Activated CD4-positive, alpha-beta memory T cell treated with anti-CD3 and anti-CD28 coated beads, Interleukin-2, amount 10 ng/mL, durations not matched to agents 7 days and 5 days (primary cell): ENCODE data around the gene OPALIN. TPM values are rescaled to one million over a fixed set of nuclear protein-coding genes. Genes with fewer than 3 reads are reported as not detected.

ENCODE experiments used
- CTCF ChIA-PET: fragments of 350-600 bp; sonication (Branson Sonifier 250); formaldehyde crosslinking; loops from one replicate; lab custom pipeline; 2021; ENCODE audit warnings: antibody characterized with exemption, inconsistent platforms; lab: Charles Lee
- POLR2A ChIA-PET: fragments of 350-600 bp; sonication (Branson Sonifier 250); formaldehyde crosslinking; loops from one replicate; lab custom pipeline; 2021; ENCODE audit warnings: antibody characterized with exemption; lab: Charles Lee
- DNase-seq: peaks from one replicate; pipeline ENCODE4 v3.0.0-alpha.2; 2020
- H3K27ac Mint-ChIP-seq: one replicate; pipeline ENCODE4 v1.8.0; 2021; ENCODE audit warnings: mild to moderate bottlenecking, mixed read lengths
- H3K27me3 Mint-ChIP-seq: one replicate; pipeline ENCODE4 v1.8.0; 2021; ENCODE audit warnings: mixed read lengths
- H3K36me3 Mint-ChIP-seq: one replicate; pipeline ENCODE4 v1.8.0; 2021; ENCODE audit warnings: low read depth, mixed read lengths
- H3K4me1 Mint-ChIP-seq: one replicate; pipeline ENCODE4 v1.8.0; 2021; ENCODE audit warnings: mixed read lengths
- H3K4me3 Mint-ChIP-seq: one replicate; pipeline ENCODE4 v1.8.0; 2021; ENCODE audit warnings: mild to moderate bottlenecking, mixed read lengths
- H3K9me3 Mint-ChIP-seq: one replicate; pipeline ENCODE4 v1.8.0; 2021; ENCODE audit warnings: mixed read lengths
- total RNA-seq, 2 experiments: library from RNA; stranded (reverse); gene quantifications; one replicate each; pipeline ENCODE4 v1.2.3, GENCODE V29; 2021

Gene OPALIN
- total RNA-seq, 2 experiments from 2014 or later, result not detected

DNA sequence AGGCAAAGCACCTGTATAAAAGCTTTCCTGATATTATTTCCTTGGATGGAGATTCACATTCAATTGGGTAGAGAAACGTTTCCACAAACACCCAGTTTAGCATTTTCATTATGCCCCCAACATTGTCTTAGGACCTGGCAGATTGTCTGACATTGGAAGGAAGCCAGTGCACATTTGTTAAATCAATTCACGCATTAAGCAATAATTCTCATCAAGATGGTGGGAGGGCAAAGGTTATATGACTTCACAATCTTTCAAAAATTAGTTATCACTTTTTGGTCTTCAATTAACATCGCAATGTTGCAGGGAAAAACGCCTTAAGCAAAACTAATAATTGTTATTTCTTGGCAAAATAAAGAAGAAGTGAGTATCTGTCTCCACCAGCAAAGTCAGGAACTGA, 16.4 kb downstream of the OPALIN start:
- no peak overlapping the region for H3K27ac Mint-ChIP-seq

DNA sequence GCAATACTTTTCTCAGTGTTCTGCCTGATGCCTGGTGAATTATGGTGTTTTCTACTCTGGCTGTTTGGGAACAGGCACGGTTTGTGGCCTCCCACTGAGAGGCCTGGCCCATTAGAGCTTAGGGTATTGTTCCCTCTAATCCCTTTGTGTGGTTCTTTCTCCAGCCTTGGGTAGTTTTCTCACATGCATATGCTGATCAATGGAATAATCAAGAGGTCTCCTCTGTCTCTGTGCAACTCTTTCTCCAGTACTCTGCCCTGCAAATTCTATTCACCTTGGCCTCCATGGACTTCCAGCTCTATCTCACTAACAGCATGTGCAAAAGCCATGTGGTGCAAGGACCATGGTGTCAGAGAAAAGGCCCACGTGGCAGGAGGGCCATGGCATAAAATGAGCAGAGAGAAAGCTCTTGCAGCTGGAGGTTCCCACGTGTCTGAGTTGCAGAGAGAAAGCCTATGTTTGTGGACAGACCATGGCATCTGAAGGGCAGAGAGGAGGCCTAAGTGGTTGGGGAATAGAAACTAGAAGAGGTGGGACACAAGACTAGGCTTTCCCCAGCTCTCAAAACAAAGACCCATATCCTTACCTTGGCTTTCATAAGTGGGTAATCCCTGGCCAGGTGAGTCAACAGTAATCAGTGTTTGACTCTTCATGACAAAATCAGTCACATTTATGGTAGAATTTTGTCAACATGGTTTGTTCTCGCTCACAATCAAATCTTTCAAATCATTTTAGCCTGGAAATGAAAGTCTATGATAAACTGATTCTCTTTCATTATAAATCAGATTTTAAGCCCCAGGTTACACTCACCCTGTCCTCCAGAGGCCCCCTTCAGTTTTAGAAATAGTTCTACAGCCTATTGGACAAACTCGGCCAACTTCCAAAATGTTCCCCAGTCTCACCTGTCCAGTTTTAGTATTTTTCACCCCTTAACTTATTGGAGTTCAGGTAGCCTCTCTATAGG, 17.3 kb downstream of the OPALIN start:
- Mint-ChIP-seq H3K4me3 (no peak overlapping the region), H3K9me3 (peaks cover 4% of the 10 kb centered on the region), H3K27me3 (peaks cover 17% of the 10 kb centered on the region), H3K27ac (no peak overlapping the region), H3K36me3 (no peaks in the 10 kb centered on the region), H3K4me1 (peaks cover 3% of the 10 kb centered on the region)
- CTCF ChIA-PET, result interaction anchor here (0.6 to 2.8 kb wide), 8 partner anchors 18 to 648 kb away, joined by 3 to 16 read pairs (median 5); partner anchors contain the start of gene TCTN3
- DNase-seq, result no peak
- POLR2A ChIA-PET, result no interaction called here

More for the DNA sequence above, 16.4 kb downstream of the OPALIN start:
- peaks cover 15% of the 10 kb centered on the region for H3K27me3 Mint-ChIP-seq
- H3K9me3 Mint-ChIP-seq, result peaks cover 4% of the 10 kb centered on the region
- POLR2A ChIA-PET, result no interaction called here
- H3K4me3 Mint-ChIP-seq, result no peak overlapping the region
- H3K4me1 Mint-ChIP-seq, result peaks cover 3% of the 10 kb centered on the region
- no peak for DNase-seq
- CTCF ChIA-PET, result interaction anchor here (2.8 kb wide), 1 partner anchor 113 kb away, joined by 16 read pairs; no protein-coding TSS in a partner anchor
- H3K36me3 Mint-ChIP-seq, result no peaks in the 10 kb centered on the region

- CTCF ChIA-PET, result interaction anchor here (0.6 to 2.8 kb wide), 8 partner anchors 17 to 647 kb away, joined by 3 to 16 read pairs (median 5); partner anchors contain the start of gene TCTN3
- Mint-ChIP-seq H3K9me3 (no peaks in the 10 kb centered on the region), H3K4me3 (no peak overlapping the region), H3K27ac (no peak overlapping the region), H3K4me1 (peaks cover 3% of the 10 kb centered on the region), H3K36me3 (no peaks in the 10 kb centered on the region), H3K27me3 (peaks cover 12% of the 10 kb centered on the region)
- DNase-seq, result peak; percentile 57
- POLR2A ChIA-PET, result no interaction called here
These were observed 18.6 kb downstream of the OPALIN start for GRCh38 chr10:96339956-96340904.

GRCh38 chr10:96339383-96339782, 19.4 kb downstream of the OPALIN start:
- Mint-ChIP-seq H3K27ac (no peak overlapping the region), H3K4me1 (peaks cover 3% of the 10 kb centered on the region), H3K36me3 (no peaks in the 10 kb centered on the region), H3K27me3 (peaks cover 17% of the 10 kb centered on the region), H3K9me3 (no peaks in the 10 kb centered on the region), H3K4me3 (no peak overlapping the region)
- no peak for DNase-seq
- CTCF ChIA-PET, result interaction anchor here (1.3 to 2.8 kb wide), 2 partner anchors 110 kb away, joined by 6 to 16 read pairs; no protein-coding TSS in a partner anchor
- POLR2A ChIA-PET, result no interaction called here

DNA sequence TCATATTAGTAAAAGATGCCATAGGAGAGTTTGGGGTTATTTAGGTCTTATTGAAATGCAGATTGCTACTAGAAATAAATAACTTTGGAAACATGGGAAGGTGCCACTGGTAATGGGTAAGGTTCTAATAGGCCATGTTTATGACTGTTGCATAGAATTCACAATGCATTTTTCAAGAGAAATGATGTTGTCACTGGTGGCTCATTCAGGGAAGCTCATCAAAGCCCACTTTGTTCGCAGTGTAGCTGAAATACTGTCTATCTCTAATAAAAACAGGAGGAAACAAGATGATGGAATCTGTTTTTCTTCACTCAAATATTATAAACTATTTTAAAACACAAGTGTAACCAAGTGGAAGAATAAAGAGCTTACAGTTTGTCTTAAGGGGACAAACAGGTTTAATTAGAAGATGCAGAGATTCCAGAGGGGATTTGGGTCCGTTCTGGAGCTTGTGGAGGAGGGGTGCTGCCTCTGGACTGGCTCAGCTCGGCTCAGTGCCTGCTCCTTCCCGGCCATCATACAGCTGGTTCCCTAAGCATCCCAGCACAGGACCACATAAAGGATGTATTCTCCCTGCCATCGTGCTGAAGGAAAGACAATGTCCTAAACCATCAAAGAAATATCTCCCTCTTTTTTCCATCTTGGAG, 20.4 kb downstream of the OPALIN start:
- no peak overlapping the region for H3K27ac Mint-ChIP-seq
- ChIA-PET POLR2A (no interaction called here), CTCF (interaction anchor here (0.7 to 1.3 kb wide), 2 partner anchors 33 to 109 kb away, joined by 3 to 6 read pairs; no protein-coding TSS in a partner anchor)
- no peak for DNase-seq
- no peaks in the 10 kb centered on the region for H3K9me3 Mint-ChIP-seq
- H3K36me3 Mint-ChIP-seq, result no peaks in the 10 kb centered on the region
- H3K4me3 Mint-ChIP-seq, result no peak overlapping the region
- peaks cover 24% of the 10 kb centered on the region for H3K27me3 Mint-ChIP-seq
- H3K4me1 Mint-ChIP-seq, result peaks cover 3% of the 10 kb centered on the region

DNA sequence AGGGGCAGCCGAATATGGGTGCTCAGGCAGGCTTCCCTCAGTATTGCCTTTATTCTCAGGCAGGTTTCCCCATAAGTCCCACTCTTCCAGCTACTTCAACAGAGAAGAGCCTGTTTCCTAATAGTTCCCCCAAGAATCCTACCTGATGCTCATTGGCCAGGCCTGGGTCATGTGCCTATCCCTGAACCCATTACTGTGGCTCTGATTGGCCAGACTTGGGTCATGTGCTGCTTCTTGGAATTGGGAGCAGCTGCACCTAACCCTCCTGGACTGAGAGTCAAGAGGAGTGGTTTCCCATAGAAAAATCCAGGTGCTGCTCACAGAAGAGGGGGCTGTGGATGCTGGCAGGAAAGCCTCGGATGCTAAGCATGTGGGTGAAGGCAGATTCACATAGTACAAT, 21.7 kb downstream of the OPALIN start:
- Mint-ChIP-seq H3K27me3 (peaks cover 30% of the 10 kb centered on the region), H3K9me3 (no peaks in the 10 kb centered on the region), H3K36me3 (no peaks in the 10 kb centered on the region), H3K4me3 (no peak overlapping the region), H3K27ac (no peak overlapping the region), H3K4me1 (peaks cover 5% of the 10 kb centered on the region)
- no peak for DNase-seq
- POLR2A ChIA-PET, result no interaction called here
- CTCF ChIA-PET, result interaction anchor here (1.8 kb wide), 1 partner anchor 320 kb away, joined by 5 read pairs; no protein-coding TSS in a partner anchor

- no peak overlapping the region for H3K27ac Mint-ChIP-seq
- CTCF ChIA-PET, result interaction anchor here (0.8 to 2.4 kb wide), 11 partner anchors 13 to 465 kb away, joined by 3 to 11 read pairs (median 3); no protein-coding TSS in a partner anchor
- peaks cover 2% of the 10 kb centered on the region for H3K4me1 Mint-ChIP-seq
- H3K27me3 Mint-ChIP-seq, result peaks cover 35% of the 10 kb centered on the region
- no peaks in the 10 kb centered on the region for H3K9me3 Mint-ChIP-seq
- no peak for DNase-seq
- POLR2A ChIA-PET, result interaction anchor here (1.1 kb wide), 1 partner anchor 206 kb away, joined by 3 read pairs; no protein-coding TSS in a partner anchor
- no peaks in the 10 kb centered on the region for H3K36me3 Mint-ChIP-seq
- no peak overlapping the region for H3K4me3 Mint-ChIP-seq
These were observed 23.9 kb downstream of the OPALIN start for GRCh38 chr10:96334616-96335526.

DNA sequence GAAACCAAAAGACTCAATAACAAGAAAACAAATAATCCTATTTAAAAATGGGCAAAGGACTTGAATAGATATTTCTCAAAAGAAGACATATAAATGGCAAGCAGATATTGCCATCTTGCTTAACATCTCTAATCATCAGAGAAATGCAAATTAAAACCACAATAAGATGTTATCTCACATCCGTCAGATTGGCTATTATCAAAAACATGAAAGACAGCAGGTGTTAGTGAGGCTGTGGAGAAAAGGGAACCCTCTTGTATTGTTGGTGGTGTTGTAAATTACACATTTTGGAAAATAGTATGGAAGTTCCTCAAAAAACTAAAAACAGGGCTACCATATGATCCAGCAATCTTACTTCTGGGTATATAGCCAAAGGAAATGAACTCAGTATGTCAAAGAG, 25.7 kb downstream of the OPALIN start:
- ChIA-PET CTCF (interaction anchor here (2.4 kb wide), 1 partner anchor 315 kb away, joined by 11 read pairs; no protein-coding TSS in a partner anchor), POLR2A (no interaction called here)
- DNase-seq, result no peak
- Mint-ChIP-seq H3K9me3 (no peaks in the 10 kb centered on the region), H3K27ac (no peak overlapping the region), H3K4me1 (peaks cover 2% of the 10 kb centered on the region), H3K4me3 (no peak overlapping the region), H3K36me3 (no peaks in the 10 kb centered on the region), H3K27me3 (peaks cover 41% of the 10 kb centered on the region)

DNA sequence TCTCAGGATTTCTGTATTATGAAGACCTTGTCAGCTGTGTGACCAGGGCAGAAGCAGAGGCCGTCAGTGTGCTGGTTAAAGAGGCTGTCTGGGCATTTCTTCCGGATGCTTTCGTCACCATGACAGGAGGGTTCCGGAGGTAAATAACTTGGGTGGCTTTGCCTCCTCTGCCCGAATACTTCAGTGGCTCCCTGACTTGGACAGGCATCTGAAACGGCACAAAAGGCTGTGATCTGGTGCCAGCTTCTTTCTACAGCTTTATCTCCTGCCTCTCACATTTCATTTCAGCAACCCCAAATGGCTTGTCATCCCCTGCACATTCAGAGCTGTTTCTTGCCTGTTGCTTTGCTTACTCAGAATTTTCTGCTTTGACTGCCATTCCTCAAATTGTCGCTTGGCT, 31.3 kb downstream of the OPALIN start:
- POLR2A ChIA-PET, result no interaction called here

DNA sequence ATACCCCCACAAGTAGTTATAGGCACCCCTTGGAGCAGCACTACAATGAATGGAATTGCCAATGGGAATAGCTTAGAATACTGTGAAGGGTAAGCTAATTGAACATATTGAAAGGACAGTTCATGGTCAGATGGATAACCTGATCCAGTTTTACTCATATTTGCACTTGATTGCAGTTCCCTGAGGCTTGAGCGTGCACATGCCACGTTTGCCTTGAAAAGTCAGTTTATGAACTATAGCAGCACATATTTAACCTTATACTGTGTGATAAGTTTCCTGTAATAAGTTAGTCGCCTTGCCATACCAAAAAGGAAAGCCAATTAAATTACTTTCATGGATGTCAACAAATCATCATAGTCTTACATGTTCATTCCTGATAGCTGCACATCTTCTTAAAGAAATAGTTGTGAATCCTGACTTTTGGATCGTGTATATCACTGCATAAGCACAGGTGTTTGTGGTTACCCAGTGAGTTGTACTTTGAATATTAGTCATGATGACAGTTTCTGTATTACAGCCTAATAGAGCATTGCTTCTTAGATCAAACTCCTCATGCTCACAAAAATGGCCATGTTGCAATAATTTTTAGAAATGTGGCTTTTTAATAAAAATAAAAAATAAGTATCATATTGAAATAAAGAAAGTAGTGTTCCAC, 33.0 kb downstream of the OPALIN start:
- H3K27me3 Mint-ChIP-seq, result peaks cover 44% of the 10 kb centered on the region
- H3K4me1 Mint-ChIP-seq, result peaks cover 2% of the 10 kb centered on the region
- H3K9me3 Mint-ChIP-seq, result no peaks in the 10 kb centered on the region
- H3K4me3 Mint-ChIP-seq, result no peak overlapping the region
- H3K27ac Mint-ChIP-seq, result no peak overlapping the region
- POLR2A ChIA-PET, result no interaction called here
- no peak for DNase-seq
- no peaks in the 10 kb centered on the region for H3K36me3 Mint-ChIP-seq
- CTCF ChIA-PET, result no interaction called here

More for the DNA sequence above, 31.3 kb downstream of the OPALIN start:
- Mint-ChIP-seq H3K4me3 (no peak overlapping the region), H3K4me1 (peaks cover 2% of the 10 kb centered on the region), H3K36me3 (no peaks in the 10 kb centered on the region), H3K27me3 (peaks cover 47% of the 10 kb centered on the region), H3K9me3 (no peaks in the 10 kb centered on the region), H3K27ac (no peak overlapping the region)
- CTCF ChIA-PET, result no interaction called here
- DNase-seq, result no peak

- ChIA-PET CTCF (no interaction called here), POLR2A (no interaction called here)
- Mint-ChIP-seq H3K27ac (no peak overlapping the region), H3K4me1 (peaks cover 2% of the 10 kb centered on the region), H3K36me3 (no peaks in the 10 kb centered on the region), H3K9me3 (no peaks in the 10 kb centered on the region), H3K27me3 (peaks cover 45% of the 10 kb centered on the region), H3K4me3 (no peak overlapping the region)
- no peak for DNase-seq
These were observed 34.4 kb downstream of the OPALIN start for GRCh38 chr10:96324447-96324846.
